Stimulated activated CD4-positive, alpha-beta T cell treated with anti-CD3 and anti-CD28 coated beads, Interleukin-15, amount 100 ng/mL, for 48 hours (primary cell): ENCODE results near the gene NF2.

Experiments
- DNase-seq, 2 donors: peaks; one replicate each; pipeline ENCODE4 v3.0.0-alpha.2; 2020; ENCODE audit warnings: low read depth in 2 of 2

Gene NF2

GRCh38 chr22:29720811-29721323 lies 117.4 kb downstream of the NF2 start:
- DNase-seq: no peak

DNA sequence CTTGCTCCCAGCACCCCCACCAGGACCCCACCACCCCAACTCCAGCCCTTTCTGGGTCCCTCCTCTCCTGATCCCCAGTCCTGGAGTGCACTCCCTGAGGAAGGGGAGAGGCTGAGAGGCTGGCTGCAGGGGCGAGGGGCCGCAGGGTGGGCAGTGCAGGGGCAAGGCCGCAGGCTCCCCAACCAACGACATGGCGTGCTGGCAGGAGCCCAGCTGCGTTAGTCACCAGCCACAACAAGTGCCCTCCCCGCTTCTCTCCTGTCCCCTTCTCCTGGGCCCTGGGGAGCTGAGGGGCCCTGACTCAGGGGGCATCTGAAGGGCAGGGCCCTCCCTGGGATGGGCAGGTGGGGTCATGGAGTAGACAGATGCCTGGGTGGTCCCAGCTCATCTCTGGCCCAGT lies 118.7 kb downstream of the NF2 start:
- DNase-seq: no peak

GRCh38 chr22:29722587-29722986 lies 119.2 kb downstream of the NF2 start:
- no peak for DNase-seq

DNA sequence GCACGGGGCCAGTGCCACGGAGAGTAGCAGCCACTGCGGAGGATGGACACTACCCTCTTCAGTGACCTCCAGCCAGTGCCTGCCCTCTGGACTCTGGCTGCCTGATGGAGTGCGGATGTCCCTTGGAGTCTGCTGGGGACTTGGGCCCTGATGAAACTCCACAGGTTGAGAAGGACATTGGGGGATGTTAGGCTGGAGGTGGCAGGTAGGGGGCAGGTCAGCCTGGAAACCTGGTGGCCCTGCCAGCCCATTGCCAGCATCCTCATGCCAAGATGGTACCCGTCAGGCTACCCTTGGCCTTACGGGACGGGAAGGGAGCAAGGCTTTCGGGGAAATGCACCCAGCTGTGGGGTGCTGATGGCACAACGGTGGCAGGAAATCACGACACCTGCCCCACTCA lies 120.3 kb downstream of the NF2 start:
- no peak for DNase-seq

DNA sequence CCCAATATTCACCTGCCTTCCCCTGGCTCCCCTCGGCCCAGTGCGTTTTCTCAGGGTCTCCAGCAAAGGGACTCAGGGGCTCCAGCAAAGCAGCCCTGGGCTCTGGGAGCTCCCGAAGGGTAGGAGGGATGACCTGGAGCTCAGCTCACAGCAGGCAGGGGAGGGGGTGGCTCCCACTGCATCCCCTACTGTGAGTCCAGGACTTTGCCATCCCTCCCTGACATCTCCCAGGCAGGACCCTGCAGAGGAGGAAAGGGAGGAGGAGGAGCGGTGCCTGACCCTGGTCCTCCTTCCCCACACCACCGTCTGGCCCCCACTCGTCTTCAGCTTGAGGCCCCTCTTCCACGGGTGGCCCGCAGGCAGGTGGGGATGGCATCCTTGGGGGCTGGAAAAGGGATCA lies 121.4 kb downstream of the NF2 start:
- DNase-seq: no peak

DNA sequence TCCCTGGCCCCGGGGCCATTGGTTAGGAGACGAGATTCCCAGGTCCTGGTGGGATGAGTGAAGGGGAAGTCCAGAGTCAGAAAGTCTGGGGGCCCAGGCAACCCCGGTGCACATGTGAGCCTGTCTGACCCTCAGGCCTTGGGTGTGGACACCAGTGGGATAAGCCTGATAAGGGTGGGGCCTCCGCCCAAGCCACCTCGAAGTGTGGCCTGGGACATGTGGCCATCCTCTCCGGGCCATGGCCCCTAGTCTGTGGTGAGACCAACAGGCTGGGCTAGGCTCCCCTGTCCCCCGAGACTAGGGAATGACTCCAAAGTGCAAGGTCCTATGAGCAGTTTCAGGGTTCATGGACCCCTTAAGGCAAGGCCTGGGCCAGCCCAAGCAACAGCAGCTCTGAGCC lies 122.7 kb downstream of the NF2 start:
- DNase-seq: no peak

DNA sequence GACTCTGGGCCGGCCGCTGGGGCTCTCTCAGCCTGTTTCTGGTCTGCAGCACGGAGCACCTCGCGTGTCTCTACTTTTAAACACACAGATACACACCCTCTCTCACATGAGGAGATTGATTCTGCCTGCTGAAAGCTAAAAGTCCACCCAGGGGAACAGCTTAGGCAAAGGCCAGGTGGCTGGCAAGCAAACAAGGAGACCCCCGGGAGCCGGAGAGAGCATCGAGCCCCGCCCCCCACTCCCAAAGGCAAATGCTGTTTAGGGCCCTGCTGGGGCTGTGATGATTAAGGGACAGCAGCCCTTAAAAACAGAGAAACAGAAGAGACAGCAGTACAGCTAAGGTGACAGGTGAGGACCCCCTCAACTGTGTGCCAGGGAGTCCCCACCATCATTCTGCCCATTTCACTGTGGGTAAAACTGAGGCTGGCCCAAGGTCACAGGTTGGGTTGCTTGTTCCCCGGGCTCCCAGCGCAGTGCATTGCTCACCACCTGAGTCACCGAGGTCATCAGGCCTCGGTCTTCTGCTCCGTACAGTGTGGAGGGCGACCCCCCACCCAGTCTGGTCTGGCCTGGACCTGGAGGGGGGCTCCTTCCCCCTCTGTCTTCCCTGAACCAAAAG lies 123.2 kb downstream of the NF2 start:
- DNase-seq: no peak

GRCh38 chr22:29727131-29727523 lies 123.7 kb downstream of the NF2 start:
- no peak for DNase-seq

DNA sequence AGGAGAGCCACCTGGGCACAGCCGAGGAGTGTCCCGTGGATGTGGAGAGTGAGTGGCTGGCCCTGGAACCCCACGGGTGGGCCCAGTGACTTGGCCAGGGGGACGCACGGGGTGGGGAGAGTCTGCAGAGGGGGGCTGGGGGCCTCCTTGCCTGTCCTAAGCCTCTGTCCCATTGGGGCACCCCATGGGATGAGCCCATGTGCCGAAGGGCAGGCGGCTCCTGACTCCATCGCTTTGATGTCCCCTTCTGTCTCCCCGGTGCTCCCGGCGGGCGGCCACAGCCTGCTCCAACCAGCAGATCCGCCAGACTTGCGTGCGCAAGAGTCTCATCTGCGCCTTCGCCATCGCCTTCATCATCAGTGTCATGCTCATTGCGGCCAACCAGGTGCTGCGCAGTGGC lies 125.7 kb downstream of the NF2 start:
- DNase-seq: no peak

GRCh38 chr22:29731058-29731850 lies 127.8 kb downstream of the NF2 start:
- no peak for DNase-seq

DNA sequence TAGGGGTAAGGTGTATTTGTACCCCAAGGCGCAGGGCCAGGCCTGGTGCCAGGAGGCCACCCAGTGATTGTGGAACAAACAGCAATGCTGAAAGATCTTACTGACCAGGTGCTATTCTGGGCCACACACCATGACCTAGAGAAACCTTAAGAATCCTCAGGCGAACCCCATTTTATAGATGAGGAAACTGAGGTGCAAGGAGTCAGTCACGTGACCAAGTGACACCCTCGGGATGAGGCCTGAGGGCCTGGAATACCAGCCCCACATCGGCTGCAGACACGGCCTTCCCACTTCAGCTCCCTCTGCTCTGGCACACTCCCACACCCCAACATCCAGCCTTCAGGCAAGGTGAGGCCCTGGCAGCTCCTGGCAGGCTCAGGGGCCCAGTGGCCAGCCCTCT lies 129.4 kb downstream of the NF2 start:
- DNase-seq: no peak

DNA sequence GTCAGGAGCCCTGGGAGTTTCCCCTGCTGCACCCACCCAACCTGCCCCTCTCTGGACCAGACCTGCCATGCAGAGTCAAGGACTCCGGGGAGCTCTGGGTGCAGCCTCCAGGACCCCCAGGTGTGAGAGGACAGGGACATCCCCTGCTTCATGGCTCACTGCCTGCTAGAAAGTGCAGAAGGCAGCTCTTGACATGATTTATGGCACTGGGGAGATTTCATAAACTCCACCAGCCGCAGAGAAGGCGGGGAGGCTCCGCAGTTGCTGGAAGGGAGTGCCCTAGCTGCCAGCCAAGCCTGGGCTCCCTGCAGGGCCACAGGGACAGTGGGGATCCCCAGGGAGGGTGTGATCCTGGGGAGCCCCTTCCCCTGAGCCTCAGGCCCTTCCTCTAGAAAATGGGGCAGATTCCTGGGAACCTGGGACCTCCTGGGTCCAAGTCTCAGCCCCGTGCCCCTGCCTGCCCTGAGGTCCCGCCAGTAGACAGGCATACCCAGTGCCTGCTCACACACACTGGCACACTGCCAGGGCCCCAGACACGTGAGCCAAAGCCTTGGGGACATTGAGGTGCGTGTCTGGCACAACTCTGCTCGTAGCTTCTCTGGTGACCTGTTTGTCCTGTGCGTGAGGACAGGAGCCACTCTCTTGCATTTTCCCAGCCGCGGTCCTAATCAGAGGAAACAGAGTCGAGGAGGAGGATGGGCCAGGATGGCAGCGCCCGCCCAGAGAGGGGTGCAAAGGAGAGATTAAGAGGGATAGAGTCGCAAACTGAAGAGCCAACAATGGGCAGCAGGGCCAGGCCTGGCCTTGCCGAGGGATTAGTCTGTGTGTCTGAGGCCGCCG lies 130.1 kb downstream of the NF2 start:
- DNase-seq: no peak

GRCh38 chr22:29734406-29734805 lies 131.0 kb downstream of the NF2 start:
- DNase-seq: no peak

DNA sequence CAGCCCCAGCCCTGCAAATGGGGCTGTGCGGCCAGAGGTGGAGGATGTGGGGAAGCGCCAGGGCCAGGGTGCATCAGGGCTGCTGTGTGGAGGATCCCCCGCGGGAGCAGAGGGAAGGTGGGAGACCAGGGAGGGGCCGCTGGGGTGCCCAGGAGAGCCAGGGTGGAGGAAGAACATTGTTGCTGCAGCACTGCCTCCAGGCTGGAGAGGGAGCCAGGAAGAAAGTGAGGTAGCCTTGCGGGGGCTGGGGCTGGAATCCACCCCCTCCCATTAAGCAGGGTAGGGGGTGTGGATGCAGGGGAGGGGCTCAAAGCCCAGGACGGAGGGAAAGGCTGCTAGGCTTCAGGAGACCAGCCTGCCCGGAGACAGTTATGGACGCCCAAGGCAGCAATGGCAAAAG lies 131.4 kb downstream of the NF2 start:
- no peak for DNase-seq

GRCh38 chr22:29735416-29735815 lies 132.0 kb downstream of the NF2 start:
- DNase-seq: no peak

- no peak for DNase-seq
Measured at GRCh38 chr22:29737251-29738117, 134.1 kb downstream of the NF2 start.

GRCh38 chr22:29738118-29738815 lies 134.8 kb downstream of the NF2 start:
- no peak for DNase-seq

- DNase-seq: no peak
Measured at GRCh38 chr22:29739346-29739875, 136.0 kb downstream of the NF2 start.

- no peak for DNase-seq
Measured at GRCh38 chr22:29740216-29740615, 136.8 kb downstream of the NF2 start.

DNA sequence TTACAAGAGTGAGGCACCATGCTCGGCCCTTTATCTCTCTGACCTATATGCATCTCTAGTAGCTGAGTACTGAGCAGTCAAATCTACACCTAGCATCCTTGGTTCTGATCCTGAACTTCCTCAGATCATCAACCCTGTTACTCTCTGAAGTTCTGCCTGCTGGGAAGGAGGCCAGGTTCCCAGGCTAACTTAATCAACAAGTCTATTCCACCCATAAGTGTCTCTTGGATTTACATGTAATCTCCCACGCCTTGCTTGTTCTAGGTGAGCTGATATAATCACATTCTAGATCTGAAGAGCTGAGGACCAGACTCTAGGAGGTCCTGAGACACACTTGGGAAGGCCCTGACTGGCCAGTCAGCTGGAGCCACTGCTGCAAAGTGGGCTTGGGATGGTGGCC lies 138.5 kb downstream of the NF2 start:
- no peak for DNase-seq

GRCh38 chr22:29742326-29742725 lies 138.9 kb downstream of the NF2 start:
- DNase-seq: no peak
